Brain pericyte (primary cell): Measurements from ENCODE around the gene CHRNA3.
"Not testable (repeated sequence)": the region's sequence is repeated elsewhere in the genome, so short reads cannot be mapped to it uniquely, and the experiment has no call there.

Source experiments
- DNase-seq: peaks from one replicate; pipeline ENCODE4 v3.0.0-alpha.2; 2012; ENCODE audit warnings: low read depth, low spot score

Gene CHRNA3

GRCh38 chr15:78560201-78560600 lies 60.6 kb downstream of the CHRNA3 start:
- not testable (repeated sequence) for DNase-seq

- no peak for DNase-seq
These were observed 68.2 kb downstream of the CHRNA3 start for GRCh38 chr15:78552597-78552996.

- DNase-seq: no peak
These were observed 68.9 kb downstream of the CHRNA3 start for GRCh38 chr15:78551902-78552301.

GRCh38 chr15:78550815-78551214 lies 70.0 kb downstream of the CHRNA3 start:
- DNase-seq: no peak

- DNase-seq: no peak
These were observed 70.6 kb downstream of the CHRNA3 start for GRCh38 chr15:78550194-78550593.
